Ovary (tissue), 3 donors: ENCODE measurements around the gene DAPK1.

Source experiments
- CTCF ChIP-seq, 3 donors: fragments of 450-650 bp in 2 of 3; fragments of 200-600 bp in 1 of 3; IDR thresholded peaks; one replicate each; pipeline versions ENCODE4 v1.5.1 to v1.8.0; 2016 to 2022; ENCODE audit warnings: antibody characterized with exemption in 3 of 3, mild to moderate bottlenecking in 1 of 3
- EP300 ChIP-seq: sonication (generic); formaldehyde crosslinking; IDR thresholded peaks from one replicate; pipeline ENCODE4 v1.6.1; 2017; ENCODE audit warnings: antibody characterized with exemption
- POLR2A ChIP-seq: fragments of 450-650 bp; IDR thresholded peaks from one replicate; pipeline ENCODE4 v1.6.1; 2017; ENCODE audit warnings: antibody characterized with exemption, mild to moderate bottlenecking, moderate library complexity
- donor health status: DM: no; HTN: no; CAD: no.

GRCh38 chr9:87643107-87643650 lies 145.5 kb downstream of the DAPK1 start:
- TF ChIP-seq CTCF (IDR thresholded peaks at IDR 0.05), result no peak
- no peak for TF ChIP-seq POLR2A
- TF ChIP-seq EP300, result no peak
